Measurements from ENCODE around the gene OR6V1. TPM values are rescaled to one million over a fixed set of nuclear protein-coding genes. Genes with fewer than 3 reads are reported as not detected.

The OR6V1 gene
- not detected for total RNA-seq (ENCODE audit: unreplicated experiment)
- long read RNA-seq = 0 reads

GRCh38 chr7:143052041-143052440, at the start of gene OR6V1:
TSS of gene OR6V1 (plus strand) at chr7:143052341. CDS start at chr7:143052341, 0 bp downstream.
- H3K4me3 Mint-ChIP-seq (ENCODE audit: unreplicated experiment) = no peak within 1 kb of the TSS
- TF ChIP-seq CTCF (IDR thresholded peaks at IDR 0.05; ENCODE audit: partially characterized antibody, unreplicated experiment) = no peak
- no peaks in the 10 kb centered on the region for H3K36me3 Mint-ChIP-seq (ENCODE audit: unreplicated experiment)
- H3K27ac Mint-ChIP-seq (ENCODE audit: unreplicated experiment) = no peak within 1 kb of the TSS
- no peaks in the 10 kb centered on the region for H3K9me3 Mint-ChIP-seq (ENCODE audit: unreplicated experiment)
- no peaks in the 10 kb centered on the region for H3K27me3 Mint-ChIP-seq (ENCODE audit: unreplicated experiment)
- no peak for DNase-seq
- no peaks in the 10 kb centered on the region for H3K4me1 Mint-ChIP-seq (ENCODE audit: low read depth, unreplicated experiment)

- H3K4me1 Mint-ChIP-seq (ENCODE audit: low read depth, unreplicated experiment) = peaks cover 1% of the 10 kb centered on the region
- peaks cover 4% of the 10 kb centered on the region for H3K27me3 Mint-ChIP-seq (ENCODE audit: unreplicated experiment)
- no peak overlapping the region for H3K27ac Mint-ChIP-seq (ENCODE audit: unreplicated experiment)
- no peaks in the 10 kb centered on the region for H3K9me3 Mint-ChIP-seq (ENCODE audit: unreplicated experiment)
- DNase-seq = no peak
- no peaks in the 10 kb centered on the region for H3K36me3 Mint-ChIP-seq (ENCODE audit: unreplicated experiment)
- TF ChIP-seq CTCF (IDR thresholded peaks at IDR 0.05; ENCODE audit: partially characterized antibody, unreplicated experiment) = no peak
- H3K4me3 Mint-ChIP-seq (ENCODE audit: unreplicated experiment) = no peak overlapping the region
Observed at GRCh38 chr7:143002898-143003297, 49.2 kb upstream of the OR6V1 start.

GRCh38 chr7:143003393-143004051, 48.6 kb upstream of the OR6V1 start:
- DNase-seq = no peak
- Mint-ChIP-seq H3K27ac (ENCODE audit: unreplicated experiment) (no peak overlapping the region), H3K4me3 (ENCODE audit: unreplicated experiment) (no peak overlapping the region)

GRCh38 chr7:143005632-143006260, 46.4 kb upstream of the OR6V1 start:
- no peak for TF ChIP-seq CTCF (IDR thresholded peaks at IDR 0.05; ENCODE audit: partially characterized antibody, unreplicated experiment)
- H3K4me1 Mint-ChIP-seq (ENCODE audit: low read depth, unreplicated experiment) = peaks cover 1% of the 10 kb centered on the region
- H3K27ac Mint-ChIP-seq (ENCODE audit: unreplicated experiment) = no peak overlapping the region
- H3K36me3 Mint-ChIP-seq (ENCODE audit: unreplicated experiment) = no peaks in the 10 kb centered on the region
- DNase-seq = no peak
- H3K4me3 Mint-ChIP-seq (ENCODE audit: unreplicated experiment) = no peak overlapping the region
- H3K27me3 Mint-ChIP-seq (ENCODE audit: unreplicated experiment) = peaks cover 4% of the 10 kb centered on the region
- H3K9me3 Mint-ChIP-seq (ENCODE audit: unreplicated experiment) = no peaks in the 10 kb centered on the region

More at GRCh38 chr7:143003393-143004051, 48.6 kb upstream of the OR6V1 start:
- H3K4me1 Mint-ChIP-seq (ENCODE audit: low read depth, unreplicated experiment) = peaks cover 1% of the 10 kb centered on the region
- H3K27me3 Mint-ChIP-seq (ENCODE audit: unreplicated experiment) = peaks cover 4% of the 10 kb centered on the region
- H3K36me3 Mint-ChIP-seq (ENCODE audit: unreplicated experiment) = no peaks in the 10 kb centered on the region
- no peaks in the 10 kb centered on the region for H3K9me3 Mint-ChIP-seq (ENCODE audit: unreplicated experiment)
- TF ChIP-seq CTCF (IDR thresholded peaks at IDR 0.05; ENCODE audit: partially characterized antibody, unreplicated experiment) = peak; percentile 89
